ENCODE measurements around the gene TLE3. TPM values are rescaled to one million over a fixed set of nuclear protein-coding genes. Genes with fewer than 3 reads are reported as not detected.

TLE3 gene
- total and polyA plus RNA-seq, 2 experiments from 2014 or later: 21.2 to 45.9 TPM

- no peak overlapping the region for H2AFZ ChIP-seq
- DNase-seq (ENCODE audit: low spot score): no peak
- no peak overlapping the region for H3K4me3 ChIP-seq
- no peak overlapping the region for H3K4me2 ChIP-seq
- H3K36me3 ChIP-seq (replicated peaks; ENCODE audit: insufficient read depth, low read depth): peaks cover 5% of the 10 kb centered on the region
- no peak overlapping the region for H3K27ac ChIP-seq
- TF ChIP-seq EZH2phosphoT487 (IDR thresholded peaks at IDR 0.05; ENCODE audit: low read depth, severe bottlenecking, unreplicated experiment): no peak
- no peak for TF ChIP-seq CTCF (IDR thresholded peaks at IDR 0.05; ENCODE audit: poor library complexity)
- TF ChIP-seq EZH2 (IDR thresholded peaks at IDR 0.05; ENCODE audit: borderline replicate concordance): no peak
- no peaks in the 10 kb centered on the region for H3K4me1 ChIP-seq (ENCODE audit: insufficient read depth)
- H3K79me2 ChIP-seq: no peaks in the 10 kb centered on the region
- H3K27me3 ChIP-seq: no peaks in the 10 kb centered on the region
- peaks cover 9% of the 10 kb centered on the region for H4K20me1 ChIP-seq (ENCODE audit: insufficient read depth, poor library complexity, severe bottlenecking)
- no peaks in the 10 kb centered on the region for H3K9me3 ChIP-seq (ENCODE audit: low read depth)
- 86% methylated on average over 11 of the region's 11 CpGs for WGBS (ENCODE audit: low lambda C conversion rate, missing lambda C conversion rate)
- no peaks in the 10 kb centered on the region for H3K9me2 ChIP-seq (replicated peaks; ENCODE audit: insufficient read depth)
These were observed 43.9 kb downstream of the TLE3 start for GRCh38 chr15:70053716-70054229.

- no peak overlapping the region for H2AFZ ChIP-seq
- H3K9me2 ChIP-seq (replicated peaks; ENCODE audit: insufficient read depth): no peaks in the 10 kb centered on the region
- TF ChIP-seq EZH2 (IDR thresholded peaks at IDR 0.05; ENCODE audit: borderline replicate concordance): no peak
- TF ChIP-seq CTCF (IDR thresholded peaks at IDR 0.05; ENCODE audit: poor library complexity): no peak
- TF ChIP-seq EZH2phosphoT487 (IDR thresholded peaks at IDR 0.05; ENCODE audit: low read depth, severe bottlenecking, unreplicated experiment): no peak
- WGBS (ENCODE audit: low lambda C conversion rate, missing lambda C conversion rate): 89% methylated on average over 15 of the region's 15 CpGs
- no peak for DNase-seq (ENCODE audit: low spot score)
- H3K79me2 ChIP-seq: no peaks in the 10 kb centered on the region
- no peak overlapping the region for H3K4me3 ChIP-seq
- no peak overlapping the region for H3K27ac ChIP-seq
- no peaks in the 10 kb centered on the region for H3K27me3 ChIP-seq
- peaks cover 5% of the 10 kb centered on the region for H3K36me3 ChIP-seq (replicated peaks; ENCODE audit: insufficient read depth, low read depth)
- H3K4me2 ChIP-seq: no peak overlapping the region
- H3K9me3 ChIP-seq (ENCODE audit: low read depth): no peaks in the 10 kb centered on the region
- H4K20me1 ChIP-seq (ENCODE audit: insufficient read depth, poor library complexity, severe bottlenecking): peaks cover 5% of the 10 kb centered on the region
- H3K4me1 ChIP-seq (ENCODE audit: insufficient read depth): no peaks in the 10 kb centered on the region
These were observed 44.6 kb downstream of the TLE3 start for GRCh38 chr15:70053001-70053715.

GRCh38 chr15:70051948-70052633, 45.6 kb downstream of the TLE3 start:
- WGBS (ENCODE audit: low lambda C conversion rate, missing lambda C conversion rate): 93% methylated on average over 9 of the region's 9 CpGs
- Histone ChIP-seq H3K27me3 (no peaks in the 10 kb centered on the region), H3K4me1 (ENCODE audit: insufficient read depth) (no peaks in the 10 kb centered on the region), H3K4me3 (no peak overlapping the region), H3K4me2 (no peak overlapping the region), H3K9me3 (ENCODE audit: low read depth) (no peaks in the 10 kb centered on the region), H3K27ac (no peak overlapping the region), H3K36me3 (replicated peaks; ENCODE audit: insufficient read depth, low read depth) (peaks cover 5% of the 10 kb centered on the region), H3K9me2 (replicated peaks; ENCODE audit: insufficient read depth) (no peaks in the 10 kb centered on the region), H3K79me2 (no peaks in the 10 kb centered on the region), H4K20me1 (ENCODE audit: insufficient read depth, poor library complexity, severe bottlenecking) (peaks cover 5% of the 10 kb centered on the region), H2AFZ (no peak overlapping the region)
- DNase-seq (ENCODE audit: low spot score): no peak
- TF ChIP-seq EZH2phosphoT487 (IDR thresholded peaks at IDR 0.05; ENCODE audit: low read depth, severe bottlenecking, unreplicated experiment): no peak
- no peak for TF ChIP-seq CTCF (IDR thresholded peaks at IDR 0.05; ENCODE audit: poor library complexity)
- no peak for TF ChIP-seq EZH2 (IDR thresholded peaks at IDR 0.05; ENCODE audit: borderline replicate concordance)

All from hepatocyte (in vitro differentiated cells).